Adipose tissue (tissue), 3 donors: Measurements from ENCODE around the gene PLD2. TPM values are rescaled to one million over a fixed set of nuclear protein-coding genes. Genes with fewer than 3 reads are reported as not detected.
A peak's percentile ranks its signal among the peaks of the same experiment; 100 is the strongest.

Source experiments
- H3K27ac ChIP-seq: one replicate; pipeline ENCODE4 v1.5.1; 2013; ENCODE audit warnings: low read depth, low read length
- WGBS, 3 donors: extraction: QIAGEN DNeasy Blood & Tissue Kit; methylation state at CpG; one replicate each; pipeline ENCODE4 v1.1.7; 2013; 5-methylcytosine and 5-hydroxymethylcytosine counted together
- polyA plus RNA-seq, 3 donors: library from polyadenylated mRNA; stranded (reverse); fragments of 200-250 nt; gene quantifications; one replicate each; pipeline ENCODE4 v1.2.3, GENCODE V29; 2013
- donor health status: healthy with polysubstance abuse.
- donor health status: Bipolar disorder and iron deficiency.
- donor health status: healthy.

Gene PLD2
- polyA plus RNA-seq, 3 donors: 14.4 to 32.1 (median 16.0) TPM

GRCh38 chr17:4788159-4788806, 18.7 kb upstream of the PLD2 start:
- WGBS, 3 donors: 76 to 85% (median 78%) methylated on average over 14 of the region's 14 CpGs

DNA sequence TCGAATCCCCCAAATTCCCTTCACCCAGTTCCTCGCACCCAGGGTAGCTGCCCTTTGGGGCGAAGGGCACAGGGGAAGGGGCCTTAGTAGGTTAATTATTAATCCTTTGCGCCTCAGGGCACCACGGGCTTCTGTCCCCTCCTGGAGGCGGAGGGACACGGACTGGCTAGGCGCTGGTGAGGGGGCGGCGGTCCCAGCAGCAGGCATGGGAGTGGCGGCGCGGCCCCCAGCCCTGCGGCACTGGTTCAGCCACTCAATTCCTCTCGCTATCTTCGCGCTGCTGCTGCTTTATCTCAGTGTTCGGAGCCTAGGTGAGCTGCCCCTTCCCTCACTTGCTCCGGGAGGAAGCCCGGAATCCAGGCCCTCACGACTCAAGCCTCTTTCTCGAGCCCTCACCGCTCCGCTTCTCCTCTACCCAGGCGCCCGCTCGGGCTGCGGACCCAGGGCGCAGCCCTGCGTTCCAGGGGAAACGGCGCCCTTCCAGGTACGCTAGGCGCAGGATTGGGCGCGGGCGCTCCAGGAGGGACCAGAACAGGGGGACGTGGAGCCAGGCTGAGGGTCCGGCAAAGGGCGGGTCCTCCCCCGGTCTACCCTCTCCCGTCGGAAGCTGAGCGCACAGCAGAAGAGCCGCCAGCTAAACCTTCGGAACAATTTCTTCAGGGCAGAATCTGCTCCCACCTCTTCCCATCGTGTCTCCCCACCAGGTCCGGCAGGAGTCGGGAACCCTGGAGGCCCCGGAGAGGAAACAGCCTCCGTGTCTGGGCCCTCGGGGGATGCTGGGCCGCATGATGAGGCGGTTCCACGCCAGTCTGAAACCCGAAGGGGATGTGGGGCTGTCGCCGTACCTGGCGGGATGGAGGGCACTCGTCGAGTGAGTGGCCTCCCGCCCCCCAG, 17.9 kb upstream of the PLD2 start, which contains the start of gene GLTPD2:
TSS of gene GLTPD2 (plus strand) at position 158 of the 894 bp plus-strand sequence. CDS start at position 206, 48 bp downstream.
- 25 to 45% (median 37%) methylated on average over 62 of the region's 62 CpGs for WGBS, 3 donors
- peak within 1 kb of the TSS; percentile 68 for H3K27ac ChIP-seq

More at GRCh38 chr17:4788159-4788806, 18.7 kb upstream of the PLD2 start:
- H3K27ac ChIP-seq: no peak overlapping the region

GRCh38 chr17:4789701-4789950, 17.3 kb upstream of the PLD2 start:
- peak overlapping the region; percentile 68 for H3K27ac ChIP-seq
- 0% methylated on average over 23 to 25 of the region's 25 CpGs for WGBS, 3 donors

- WGBS, 3 donors: 0% methylated on average over 61 to 91 of the region's 91 CpGs
These were observed 16.8 kb upstream of the PLD2 start for GRCh38 chr17:4789951-4790704.

GRCh38 chr17:4790705-4791088, 16.3 kb upstream of the PLD2 start:
- WGBS, 3 donors: 30 to 57% (median 41%) methylated on average over 7 of the region's 7 CpGs
- H3K27ac ChIP-seq: no peak overlapping the region

More at GRCh38 chr17:4789951-4790704, 16.8 kb upstream of the PLD2 start:
- peak overlapping the region; percentile 68 for H3K27ac ChIP-seq

- 98 to 100% (median 100%) methylated on average over 1 of the region's 1 CpG for WGBS, 3 donors
- H3K27ac ChIP-seq: no peak overlapping the region
These were observed 11.8 kb upstream of the PLD2 start for GRCh38 chr17:4795168-4795567.

DNA sequence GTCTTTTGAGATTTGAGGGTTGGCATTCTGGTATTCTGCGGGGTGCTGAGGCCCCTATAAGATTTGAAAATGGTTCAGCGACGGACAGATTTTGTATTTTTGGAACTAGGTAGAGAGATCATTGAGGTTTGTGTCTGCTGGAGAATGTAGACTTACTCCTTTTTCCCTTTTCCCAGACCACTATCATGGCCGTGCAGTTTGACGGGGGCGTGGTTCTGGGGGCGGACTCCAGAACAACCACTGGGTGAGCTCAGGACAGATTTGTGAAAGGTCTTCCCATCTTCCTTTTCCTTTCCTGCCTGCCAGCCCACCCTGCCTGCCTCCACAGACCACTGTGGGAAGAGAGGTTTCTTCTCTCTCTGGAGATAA, 10.4 kb upstream of the PLD2 start:
- WGBS, 3 donors: 1 to 2% (median 1%) methylated on average over 7 of the region's 7 CpGs
- H3K27ac ChIP-seq: no peak overlapping the region

GRCh38 chr17:4800462-4801196, 6.3 kb upstream of the PLD2 start:
- no peak overlapping the region for H3K27ac ChIP-seq
- WGBS, 3 donors: 76 to 86% (median 77%) methylated on average over 10 of the region's 10 CpGs

GRCh38 chr17:4802228-4802627, 4.7 kb upstream of the PLD2 start, which contains the start of gene C17orf114:
Gene C17orf114 (minus strand): TSS chr17:4802328.
- H3K27ac ChIP-seq: no peak within 1 kb of the TSS
- 77 to 90% (median 83%) methylated on average over 9 of the region's 9 CpGs for WGBS, 3 donors

DNA sequence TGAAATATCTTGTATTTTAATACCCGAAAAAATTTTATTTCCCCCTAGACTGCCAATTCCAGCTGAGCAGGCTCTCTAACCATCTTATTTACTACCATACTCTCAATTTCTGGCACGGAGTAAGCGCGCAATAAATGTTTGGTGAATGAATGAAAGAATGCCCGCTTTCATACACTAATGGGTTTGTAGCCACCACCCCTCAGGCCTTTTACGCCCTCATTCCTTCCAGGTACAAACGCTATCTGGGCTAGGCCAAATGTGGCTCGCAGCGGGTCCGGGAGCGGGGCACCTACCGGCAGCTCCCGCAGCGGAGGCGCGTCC, 536 bp upstream of the PLD2 start:
- 3% methylated on average over 16 of the region's 16 CpGs for WGBS, 3 donors
- no peak overlapping the region for H3K27ac ChIP-seq

DNA sequence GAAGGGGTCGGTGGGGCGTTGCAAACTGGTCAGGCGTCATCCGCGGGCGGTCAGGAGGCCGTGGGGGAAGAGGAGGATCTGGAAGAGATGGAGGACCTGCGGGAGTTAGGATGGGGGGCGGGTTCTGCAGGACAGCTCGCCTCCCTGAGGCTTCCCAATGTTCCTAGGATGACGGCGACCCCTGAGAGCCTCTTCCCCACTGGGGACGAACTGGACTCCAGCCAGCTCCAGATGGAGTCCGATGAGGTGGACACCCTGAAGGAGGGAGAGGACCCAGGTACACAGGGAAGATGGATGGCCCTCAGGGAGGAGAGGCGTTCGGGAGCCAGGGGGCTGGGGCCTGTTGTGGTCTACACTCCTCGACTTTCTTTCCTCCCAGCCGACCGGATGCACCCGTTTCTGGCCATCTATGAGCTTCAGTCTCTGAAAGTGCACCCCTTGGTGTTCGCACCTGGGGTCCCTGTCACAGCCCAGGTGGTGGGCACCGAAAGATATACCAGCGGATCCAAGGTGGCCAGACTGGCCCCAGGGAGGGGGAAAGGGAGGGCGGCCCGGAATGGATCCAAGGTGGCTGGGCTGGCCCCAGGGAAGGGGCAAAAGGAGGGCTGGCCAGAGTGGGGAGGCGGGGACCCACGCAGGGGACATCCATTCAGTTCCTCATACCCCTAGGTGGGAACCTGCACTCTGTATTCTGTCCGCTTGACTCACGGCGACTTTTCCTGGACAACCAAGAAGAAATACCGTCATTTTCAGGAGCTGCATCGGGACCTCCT, 839 bp downstream of the PLD2 start:
- no peak overlapping the region for H3K27ac ChIP-seq
- 27 to 36% (median 33%) methylated on average over 29 to 32 of the region's 32 CpGs for WGBS, 3 donors

DNA sequence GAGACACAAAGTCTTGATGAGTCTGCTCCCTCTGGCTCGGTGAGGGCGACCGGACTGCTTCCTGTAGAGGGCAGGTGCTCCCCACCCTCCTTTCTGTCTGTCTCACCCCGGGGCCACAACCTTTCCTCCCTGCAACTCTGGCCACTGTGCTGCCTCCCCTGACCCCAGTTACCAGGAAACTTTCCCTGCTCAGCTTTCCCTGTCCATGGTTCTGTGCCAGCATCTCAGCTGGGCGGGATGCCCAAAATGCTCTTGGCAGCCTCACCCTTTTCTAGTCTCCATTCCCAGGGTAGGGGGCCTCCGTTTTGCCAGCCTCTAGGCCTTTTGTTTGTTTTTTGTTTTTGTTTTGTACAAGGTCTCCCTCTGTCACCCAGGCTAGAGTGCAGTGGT, 1.4 kb downstream of the PLD2 start:
- no peak overlapping the region for H3K27ac ChIP-seq
- 39 to 64% (median 51%) methylated on average over 6 of the region's 6 CpGs for WGBS, 3 donors

GRCh38 chr17:4810696-4811290, 3.8 kb downstream of the PLD2 start:
- H3K27ac ChIP-seq: no peak overlapping the region
- 52 to 79% (median 62%) methylated on average over 13 of the region's 13 CpGs for WGBS, 3 donors

DNA sequence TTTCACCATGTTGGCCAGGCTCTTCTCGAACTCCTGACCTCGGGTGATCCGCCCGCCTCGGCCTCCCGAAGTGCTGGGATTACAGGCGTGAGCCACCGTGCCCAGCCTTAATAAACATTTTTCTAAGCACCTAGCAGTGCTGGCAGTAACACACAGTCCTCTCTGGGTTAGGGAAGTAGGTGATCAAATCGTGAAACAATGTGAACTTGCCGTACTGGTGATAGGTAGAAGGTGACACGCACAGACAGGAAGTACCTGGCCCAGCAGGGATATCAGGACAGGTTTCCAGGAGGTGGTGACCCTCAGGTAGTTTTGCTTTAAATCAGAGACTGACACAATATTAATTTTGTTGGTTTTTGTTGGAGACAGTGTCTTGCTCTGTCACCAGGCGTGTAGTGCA, 4.5 kb downstream of the PLD2 start:
- 89 to 98% (median 92%) methylated on average over 12 of the region's 12 CpGs for WGBS, 3 donors

DNA sequence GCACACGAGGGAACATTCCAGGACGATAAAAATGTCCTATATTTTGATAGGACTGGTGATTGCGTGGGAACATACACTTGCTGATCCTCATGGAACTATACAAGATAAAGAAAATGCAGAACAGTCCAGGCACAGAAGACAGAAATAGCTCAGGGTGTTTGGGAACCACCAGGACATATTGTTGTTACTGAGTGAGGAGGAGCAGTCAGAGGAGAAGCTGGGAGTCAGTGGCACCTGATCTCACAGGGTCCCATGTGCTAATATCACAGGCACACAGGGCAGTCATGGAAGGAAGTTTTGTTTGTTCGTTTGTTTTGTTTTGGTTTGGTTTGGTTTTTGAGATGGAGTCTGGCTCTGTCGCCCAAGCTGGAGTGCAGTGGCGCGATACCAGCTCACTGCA, 5.7 kb downstream of the PLD2 start:
- H3K27ac ChIP-seq: no peak overlapping the region
- WGBS, 3 donors: 76 to 90% (median 88%) methylated on average over 7 of the region's 7 CpGs

More for the DNA sequence above, 4.5 kb downstream of the PLD2 start:
- no peak overlapping the region for H3K27ac ChIP-seq

GRCh38 chr17:4815043-4815675, 8.2 kb downstream of the PLD2 start:
- no peak overlapping the region for H3K27ac ChIP-seq
- WGBS, 3 donors: 80 to 91% (median 87%) methylated on average over 7 of the region's 7 CpGs

- 89 to 94% (median 92%) methylated on average over 13 of the region's 13 CpGs for WGBS, 3 donors
- no peak overlapping the region for H3K27ac ChIP-seq
These were observed 9.9 kb downstream of the PLD2 start for GRCh38 chr17:4816826-4817225.
